GM19351 (cell line): ENCODE results near the gene IL5.
"Not testable (repeated sequence)": the region's sequence is repeated elsewhere in the genome, so short reads cannot be mapped to it uniquely, and the experiment has no call there.

ENCODE experiments used
- ATAC-seq: cut with Tn5 transposase; IDR thresholded peaks from one replicate; pipeline ENCODE4 v1.9.1; 2021; ENCODE audit warnings: mild to moderate bottlenecking, moderate library complexity; ENCODE audit not compliant: unreplicated experiment

IL5 gene

GRCh38 chr5:132530946-132531345, 12.4 kb downstream of the IL5 start:
- no peak for ATAC-seq

- ATAC-seq, result no peak
Measured at GRCh38 chr5:132528866-132529634, 14.3 kb downstream of the IL5 start.

GRCh38 chr5:132528021-132528420, 15.3 kb downstream of the IL5 start:
- ATAC-seq, result no peak

GRCh38 chr5:132526974-132527564, 16.3 kb downstream of the IL5 start:
- no peak for ATAC-seq

GRCh38 chr5:132526290-132526973, 16.9 kb downstream of the IL5 start:
- ATAC-seq, result no peak

- peak; percentile 77 for ATAC-seq
Measured at GRCh38 chr5:132525299-132525724, 18.0 kb downstream of the IL5 start.

GRCh38 chr5:132524877-132525276, 18.4 kb downstream of the IL5 start:
- not testable (repeated sequence) for ATAC-seq

- ATAC-seq, result not testable (repeated sequence)
Measured at GRCh38 chr5:132522067-132522466, 21.3 kb downstream of the IL5 start.

- not testable (repeated sequence) for ATAC-seq
Measured at GRCh38 chr5:132513618-132514336, 29.5 kb downstream of the IL5 start.

GRCh38 chr5:132510076-132510475, 33.2 kb downstream of the IL5 start:
- no peak for ATAC-seq

GRCh38 chr5:132506094-132506692, 37.1 kb downstream of the IL5 start:
- ATAC-seq, result peak; percentile 77

- no peak for ATAC-seq
Measured at GRCh38 chr5:132505641-132506040, 37.7 kb downstream of the IL5 start.

- ATAC-seq, result no peak
Measured at GRCh38 chr5:132504746-132505145, 38.6 kb downstream of the IL5 start.

GRCh38 chr5:132503244-132503643, 40.1 kb downstream of the IL5 start:
- no peak for ATAC-seq

GRCh38 chr5:132501961-132502931, 41.1 kb downstream of the IL5 start:
- ATAC-seq, result no peak

GRCh38 chr5:132501629-132501956, 41.7 kb downstream of the IL5 start:
- no peak for ATAC-seq

GRCh38 chr5:132500931-132501628, 42.2 kb downstream of the IL5 start:
- peak; percentile 45 for ATAC-seq

- no peak for ATAC-seq
Measured at GRCh38 chr5:132500244-132500930, 42.9 kb downstream of the IL5 start.
